OCI-LY7 (cell line): ENCODE data around the gene KRTAP10-12. TPM values are rescaled to one million over a fixed set of nuclear protein-coding genes. Genes with fewer than 3 reads are reported as not detected.

Source experiments
- BruUV-seq: library from RNA; stranded (reverse); fragments of 400-500 nt; replicated peaks from 2 replicates; lab custom pipeline; 2021; lab: Mats Ljungman, UMichigan
- CTCF ChIA-PET: fragments of 300-600 bp; sonication (Branson Sonifier 250); formaldehyde crosslinking; loops from one replicate; lab custom pipeline; 2022; ENCODE audit warnings: antibody characterized with exemption; ENCODE audit not compliant: unreplicated experiment; lab: Charles Lee
- POLR2A ChIA-PET: fragments of 300-600 bp; sonication (Branson Sonifier 250); formaldehyde crosslinking; loops from one replicate; lab custom pipeline; 2022; ENCODE audit warnings: antibody characterized with exemption; lab: Charles Lee
- DNase-seq: peaks from one replicate; pipeline ENCODE4 v3.0.0-alpha.2; 2015; ENCODE audit warnings: low spot score
- H2AFZ ChIP-seq: fragments of 200-600 bp; sonication (generic), shearing (Covaris generic); 2 replicates; pipeline ENCODE4 v1.6.1; 2014; ENCODE audit warnings: mild to moderate bottlenecking, antibody characterized with exemption, low read length, moderate library complexity
- H3K27ac ChIP-seq: fragments of 200-600 bp; sonication (generic); 2 replicates; pipeline ENCODE4 v1.5.1; 2014; ENCODE audit warnings: mixed run types, low read depth, mild to moderate bottlenecking, moderate library complexity, low read length, inconsistent platforms; ENCODE audit not compliant: poor library complexity, severe bottlenecking
- H3K36me3 ChIP-seq: fragments of 200-600 bp; sonication (generic); 2 replicates; pipeline ENCODE4 v1.6.1; 2014; ENCODE audit warnings: mild to moderate bottlenecking, antibody characterized with exemption, low read length, moderate library complexity, mixed read lengths; ENCODE audit not compliant: insufficient read depth
- H3K4me1 ChIP-seq: fragments of 200-600 bp; sonication (generic); 2 replicates; pipeline ENCODE4 v1.5.1; 2014; ENCODE audit warnings: mild to moderate bottlenecking, low read length; ENCODE audit not compliant: insufficient read depth, poor library complexity, severe bottlenecking
- H3K4me2 ChIP-seq: fragments of 200-600 bp; sonication (generic); 2 replicates; pipeline ENCODE4 v1.6.1; 2014; ENCODE audit warnings: mild to moderate bottlenecking, low read length
- H3K4me3 ChIP-seq: fragments of 200-600 bp; sonication (generic); 2 replicates; pipeline ENCODE4 v1.5.1; 2014; ENCODE audit warnings: mild to moderate bottlenecking, low read depth, low read length; ENCODE audit not compliant: poor library complexity, severe bottlenecking
- H3K79me2 ChIP-seq: fragments of 200-600 bp; sonication (generic); 2 replicates; pipeline ENCODE4 v1.6.1; 2016; ENCODE audit warnings: low read depth, mild to moderate bottlenecking, low read length, moderate library complexity, mixed read lengths; ENCODE audit not compliant: insufficient read depth
- H3K9me2 ChIP-seq: fragments of 200-600 bp; sonication (generic); 2 replicates; pipeline ENCODE4 v1.6.1; 2016; ENCODE audit warnings: mild to moderate bottlenecking, low read length, mixed read lengths; ENCODE audit not compliant: insufficient read depth
- H3K9me3 ChIP-seq: fragments of 200-600 bp; sonication (generic); 2 replicates; pipeline ENCODE4 v1.6.1; 2014; ENCODE audit warnings: mild to moderate bottlenecking, mixed run types, low read length, mixed read lengths
- H4K20me1 ChIP-seq: fragments of 200-600 bp; sonication (generic); 2 replicates; pipeline ENCODE4 v1.6.1; 2014; ENCODE audit warnings: mild to moderate bottlenecking, antibody characterized with exemption, low read length, moderate library complexity, mixed read lengths; ENCODE audit not compliant: insufficient read depth
- CTCF ChIP-seq: fragments of 200-600 bp; sonication (generic); conservative IDR thresholded peaks from 2 replicates; pipeline ENCODE4 v1.5.1; 2014; ENCODE audit warnings: mild to moderate bottlenecking, antibody characterized with exemption, low read length, moderate library complexity, mixed read lengths
- EZH2phosphoT487 ChIP-seq: fragments of 200-600 bp; sonication (generic); IDR thresholded peaks from 2 replicates; pipeline ENCODE4 v1.6.1; 2018; ENCODE audit warnings: low read depth, borderline replicate concordance, mild to moderate bottlenecking, mixed run types, antibody characterized with exemption, low read length, moderate library complexity, mixed read lengths
- intact Hi-C: fragments of 100-400 bp; cut with micrococcal nuclease; formaldehyde crosslinking; loops from one replicate; pipeline ENCODE4 v1.10.0; 2022; ENCODE audit not compliant: unreplicated experiment
- total RNA-seq, 2 experiments: library from RNA; depleted of rRNA in 1 of 2; stranded (reverse); fragments of >200 nt in 1 of 2; shearing (Covaris generic) in 1 of 2; gene quantifications; 2 replicates each; pipeline ENCODE4 v1.2.3, GENCODE V29; 2014 to 2022

Gene KRTAP10-12
- total RNA-seq, 2 experiments from 2014 or later: not detected

GRCh38 chr21:44730951-44731579, 34.1 kb downstream of the KRTAP10-12 start:
- Histone ChIP-seq H3K9me3 (no peaks in the 10 kb centered on the region), H3K4me2 (no peak overlapping the region), H3K79me2 (no peaks in the 10 kb centered on the region), H3K9me2 (no peaks in the 10 kb centered on the region), H3K36me3 (no peaks in the 10 kb centered on the region), H3K27ac (no peak overlapping the region), H4K20me1 (no peaks in the 10 kb centered on the region), H3K4me1 (no peaks in the 10 kb centered on the region), H2AFZ (no peak overlapping the region), H3K4me3 (no peak overlapping the region)
- CTCF ChIA-PET: no interaction called here
- intact Hi-C loops: no loop called here
- BruUV-seq: no TSS peak
- TF ChIP-seq EZH2phosphoT487: no peak
- TF ChIP-seq CTCF: no peak
- DNase-seq: no peak
- POLR2A ChIA-PET: interaction anchor here (0.6 kb wide), 1 partner anchor 164 kb away, joined by 3 read pairs; no protein-coding TSS in a partner anchor

GRCh38 chr21:44732263-44732662, 35.3 kb downstream of the KRTAP10-12 start:
- Histone ChIP-seq H4K20me1 (no peaks in the 10 kb centered on the region), H3K79me2 (no peaks in the 10 kb centered on the region), H3K4me3 (no peak overlapping the region), H2AFZ (no peak overlapping the region), H3K9me2 (no peaks in the 10 kb centered on the region), H3K36me3 (no peaks in the 10 kb centered on the region), H3K9me3 (no peaks in the 10 kb centered on the region), H3K4me1 (no peaks in the 10 kb centered on the region), H3K27ac (no peak overlapping the region), H3K4me2 (no peak overlapping the region)
- BruUV-seq: no TSS peak
- POLR2A ChIA-PET: no interaction called here
- CTCF ChIA-PET: no interaction called here
- DNase-seq: no peak
- intact Hi-C loops: no loop called here
- TF ChIP-seq CTCF: no peak

GRCh38 chr21:44732956-44733355, 36.0 kb downstream of the KRTAP10-12 start:
- TF ChIP-seq CTCF (no peak), EZH2phosphoT487 (no peak)
- DNase-seq: no peak

More at GRCh38 chr21:44732956-44733355, 36.0 kb downstream of the KRTAP10-12 start:
- Histone ChIP-seq H4K20me1 (no peaks in the 10 kb centered on the region), H3K79me2 (no peaks in the 10 kb centered on the region), H3K9me3 (no peaks in the 10 kb centered on the region), H3K4me3 (no peak overlapping the region), H3K36me3 (no peaks in the 10 kb centered on the region), H3K4me1 (no peaks in the 10 kb centered on the region), H2AFZ (no peak overlapping the region), H3K9me2 (no peaks in the 10 kb centered on the region), H3K4me2 (no peak overlapping the region), H3K27ac (no peak overlapping the region)
- intact Hi-C loops: no loop called here
- ChIA-PET POLR2A (no interaction called here), CTCF (no interaction called here)
- no TSS peak for BruUV-seq
